ENCODE measurements around the gene PRKCH.
"Not testable (repeated sequence)": the region's sequence is repeated elsewhere in the genome, so short reads cannot be mapped to it uniquely, and the experiment has no call there.

Gene PRKCH

DNA sequence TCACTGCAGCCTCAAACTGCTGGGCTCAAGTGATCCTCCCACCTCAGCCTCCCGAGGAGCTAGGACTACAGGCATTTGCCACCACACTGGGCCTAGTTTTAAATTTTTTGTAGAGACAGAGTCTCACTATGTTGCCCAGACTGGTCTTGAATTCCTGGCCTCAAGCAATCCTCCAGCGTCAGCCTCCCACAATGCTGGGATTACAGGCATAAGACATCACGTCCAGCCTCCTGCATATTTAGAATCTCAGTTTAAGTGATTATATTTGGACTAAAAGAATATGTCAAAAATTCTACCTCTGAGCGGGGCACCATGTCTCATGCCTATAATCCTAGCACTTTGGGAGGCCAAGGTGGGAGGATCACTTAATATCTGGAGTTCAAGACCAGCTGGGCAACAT lies 12.7 kb upstream of the PRKCH start:
- not testable (repeated sequence) for DNase-seq

DNA sequence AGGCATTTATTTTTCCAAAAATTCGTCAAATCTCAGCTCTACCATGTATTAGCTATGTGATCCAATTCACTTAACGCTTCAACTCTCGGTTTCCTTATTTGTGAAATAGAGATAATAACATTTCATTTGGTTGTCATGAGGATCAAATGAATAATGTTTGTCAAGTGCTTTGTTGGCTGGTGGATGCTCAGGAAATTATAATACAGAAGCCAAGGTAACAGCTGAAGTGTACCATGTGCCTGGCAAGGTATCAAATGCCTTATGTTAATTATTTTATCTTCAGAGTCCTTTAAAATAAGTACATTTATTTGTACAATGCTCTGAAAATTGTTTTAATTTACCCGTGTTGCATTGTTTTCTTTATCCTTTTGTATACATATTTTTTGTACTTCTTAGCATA lies 6.1 kb upstream of the PRKCH start:
- no peak for DNase-seq

- no peak for DNase-seq
These were observed 2.3 kb upstream of the PRKCH start for GRCh38 chr14:61319086-61319485.

DNA sequence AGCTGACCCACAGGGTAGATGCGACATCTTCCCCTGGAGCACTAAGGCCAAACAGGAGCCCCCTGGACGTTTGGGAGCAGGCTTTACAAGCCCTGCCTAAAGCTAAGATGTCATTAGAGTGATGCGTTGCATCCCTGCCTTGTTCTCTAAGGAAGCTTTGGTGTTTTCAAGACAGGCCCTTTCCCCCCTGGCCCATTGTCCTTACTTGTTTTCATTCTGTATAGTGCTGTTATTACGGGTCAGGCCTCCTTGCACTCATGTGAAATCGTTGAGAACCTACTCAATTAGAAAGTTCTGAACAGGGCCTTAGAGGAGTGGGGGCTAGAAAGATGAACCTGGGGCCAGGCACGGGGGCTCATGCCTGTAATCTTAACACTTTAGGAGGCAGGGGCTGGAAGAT lies 1.7 kb upstream of the PRKCH start:
- no peak for DNase-seq

GRCh38 chr14:61320170-61320569 lies 1.2 kb upstream of the PRKCH start:
- DNase-seq, result not testable (repeated sequence)

GRCh38 chr14:61320806-61321384 lies 484 bp upstream of the PRKCH start:
- DNase-seq, result no peak

GRCh38 chr14:61322011-61322798 lies 826 bp downstream of the PRKCH start:
- peak; percentile 58 for DNase-seq

GRCh38 chr14:61322799-61323290 lies 1.5 kb downstream of the PRKCH start:
- DNase-seq, result peak; percentile 69

DNA sequence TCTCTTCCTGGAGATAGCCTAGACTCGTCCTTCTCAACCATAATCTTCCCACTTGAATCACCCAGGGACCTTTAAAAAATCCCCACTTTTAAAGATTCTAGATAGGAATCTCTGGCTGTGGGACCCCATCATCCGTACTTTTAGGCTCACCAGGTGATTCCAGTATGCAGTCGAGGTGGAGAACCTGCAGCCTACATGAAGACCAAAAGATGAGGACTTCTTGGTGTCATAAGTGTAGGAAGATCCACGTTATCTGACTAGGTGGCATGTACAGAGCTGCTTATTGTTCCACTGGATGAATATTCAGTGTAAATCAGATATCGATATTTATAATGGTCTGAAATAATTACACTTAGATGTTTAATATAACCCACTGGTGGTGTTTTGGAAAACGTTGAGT lies 2.6 kb downstream of the PRKCH start:
- DNase-seq, result no peak

- DNase-seq, result no peak
These were observed 3.8 kb downstream of the PRKCH start for GRCh38 chr14:61325166-61325565.

GRCh38 chr14:61326146-61326545 lies 4.8 kb downstream of the PRKCH start:
- DNase-seq, result no peak

- no peak for DNase-seq
These were observed 5.5 kb downstream of the PRKCH start for GRCh38 chr14:61326847-61327246.

GRCh38 chr14:61328626-61329262 lies 7.4 kb downstream of the PRKCH start:
- no peak for DNase-seq

- DNase-seq, result no peak
These were observed 8.2 kb downstream of the PRKCH start for GRCh38 chr14:61329478-61330051.

DNA sequence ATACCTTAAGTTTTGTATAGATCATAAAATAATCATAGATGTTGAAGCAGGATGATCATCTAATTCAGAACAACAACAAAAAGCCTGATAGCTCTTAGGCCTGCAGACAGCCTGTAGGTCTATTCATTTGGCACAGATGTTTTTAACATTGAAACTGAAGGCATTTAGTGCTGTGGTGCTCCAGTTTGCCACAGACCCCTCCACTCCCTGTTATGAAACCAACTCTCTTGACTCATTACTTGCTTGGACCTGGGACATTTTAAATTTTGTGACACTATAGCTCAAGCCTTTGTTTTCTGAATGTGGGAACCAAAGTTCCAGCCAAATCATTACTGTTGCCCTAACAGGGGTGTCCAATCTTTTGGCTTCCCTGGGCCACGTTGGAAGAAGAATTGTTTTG lies 9.1 kb downstream of the PRKCH start:
- peak; percentile 48 for DNase-seq

GRCh38 chr14:61331992-61332657 lies 10.7 kb downstream of the PRKCH start:
- no peak for DNase-seq

DNA sequence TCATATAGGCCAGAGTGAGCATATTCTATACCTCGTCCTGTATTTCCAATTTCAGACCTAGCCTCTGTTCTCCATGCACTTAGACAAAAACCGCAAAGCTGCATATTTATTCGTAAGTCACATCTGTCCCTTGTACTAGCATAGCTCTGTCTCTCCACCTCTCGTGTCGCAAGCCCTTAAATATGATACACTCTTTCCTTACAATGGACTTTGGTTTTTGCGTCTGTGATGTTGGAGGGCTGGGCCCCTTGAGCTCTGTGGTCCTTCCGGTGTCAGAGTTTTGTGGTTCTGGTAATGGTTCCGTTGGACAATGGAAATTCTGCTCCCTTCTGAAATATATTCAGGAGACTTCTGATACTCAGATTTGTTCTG lies 11.3 kb downstream of the PRKCH start:
- DNase-seq, result peak; percentile 43

- DNase-seq, result no peak
These were observed 11.7 kb downstream of the PRKCH start for GRCh38 chr14:61333087-61333486.

DNA sequence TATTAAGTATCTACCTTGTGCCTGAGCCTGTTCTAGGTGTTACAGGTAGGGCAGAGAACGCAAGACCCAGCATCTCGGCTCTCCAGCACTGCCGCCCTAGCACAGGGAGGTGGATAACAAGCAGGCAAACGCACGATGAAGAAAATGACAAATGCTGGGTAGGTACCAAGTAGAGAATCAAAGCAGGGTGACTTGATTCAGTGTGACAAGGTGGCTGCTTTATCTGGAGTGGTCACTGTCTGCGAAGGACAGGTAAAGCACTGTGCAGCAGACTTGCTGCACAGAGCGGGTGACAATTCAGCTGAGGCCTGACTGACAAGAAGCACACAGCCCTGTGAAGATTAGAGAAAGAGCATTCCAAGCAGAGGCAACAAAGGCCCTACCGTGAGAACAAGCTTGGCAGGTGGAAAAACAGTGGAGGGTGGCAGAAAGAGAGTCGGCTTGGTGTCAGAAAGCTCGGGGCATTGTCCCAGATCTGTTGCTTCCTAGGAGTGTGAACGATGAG lies 12.9 kb downstream of the PRKCH start:
- peak; percentile 53 for DNase-seq

DNA sequence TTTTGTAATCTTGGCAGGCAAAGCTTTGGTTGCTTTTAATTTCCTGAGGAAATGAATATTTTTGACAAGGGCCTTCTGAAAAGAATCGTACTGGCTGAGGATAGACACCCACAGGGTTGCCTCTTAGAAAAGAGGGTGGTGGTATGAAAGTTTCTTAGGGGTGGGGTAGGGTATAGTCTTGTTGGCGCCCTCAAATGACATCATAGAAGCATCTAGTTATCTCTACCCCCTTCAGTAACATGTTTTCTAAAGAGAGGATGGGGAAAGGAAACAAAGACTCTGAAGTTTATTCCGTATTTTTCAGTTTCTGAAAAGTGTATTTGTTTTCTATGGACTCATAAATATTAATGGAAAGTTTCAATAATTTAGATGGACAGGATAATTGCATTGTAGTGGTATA lies 13.7 kb downstream of the PRKCH start:
- DNase-seq, result no peak

DNA sequence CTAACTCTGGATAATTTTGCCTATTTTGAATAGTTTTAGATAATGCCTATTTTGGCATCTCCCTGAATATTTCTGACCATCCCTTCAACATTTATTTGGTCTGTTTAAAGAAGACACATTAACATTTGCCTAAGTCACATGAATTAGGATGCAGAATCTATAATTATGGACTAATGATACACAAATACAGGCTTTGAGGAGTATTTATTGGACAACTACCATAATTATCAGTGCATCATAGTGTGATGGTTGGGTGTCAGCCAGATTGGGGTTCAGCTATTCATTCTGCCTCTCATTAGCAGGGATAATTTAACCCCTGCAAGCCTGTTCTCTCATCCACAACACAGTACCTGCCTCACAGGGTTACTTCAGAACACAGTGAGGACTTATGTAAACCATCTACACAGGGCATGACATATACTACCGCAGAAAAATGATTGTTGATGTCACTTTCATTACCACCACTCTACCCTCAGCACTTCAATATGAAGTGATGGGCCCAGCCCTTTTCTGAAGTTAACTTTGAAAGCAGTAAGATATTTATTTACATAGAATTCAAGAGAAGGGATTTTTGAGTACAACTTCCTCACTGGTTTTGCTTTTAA lies 14.4 kb downstream of the PRKCH start:
- DNase-seq, result no peak

- DNase-seq, result peak; percentile 70
These were observed 16.5 kb downstream of the PRKCH start for GRCh38 chr14:61337893-61338292.

DNA sequence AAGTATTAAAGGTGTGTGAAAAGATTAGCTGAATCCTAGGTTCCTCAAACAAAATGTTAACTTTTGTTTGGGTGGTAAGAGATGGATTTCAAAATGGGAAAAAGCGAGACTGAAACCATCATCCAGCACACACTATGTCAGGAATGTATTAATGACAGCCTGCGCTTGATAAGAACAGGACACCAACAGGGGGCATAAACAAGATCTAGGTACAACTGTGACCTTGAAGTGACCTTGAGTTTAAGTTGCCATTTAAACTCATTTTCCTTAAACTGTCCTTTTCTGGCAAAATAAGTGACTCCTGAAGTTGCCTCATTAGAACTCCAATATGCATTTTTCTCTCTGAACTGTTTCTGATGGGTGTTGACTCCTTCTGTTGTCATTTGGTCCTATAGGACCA lies 17.1 kb downstream of the PRKCH start:
- no peak for DNase-seq

Measured in stimulated activated CD4-positive, alpha-beta T cell treated with anti-CD3 and anti-CD28 coated beads, Interleukin-15, amount 100 ng/mL, for 24 hours (primary cell).